Measurements from ENCODE around the gene SOX4. TPM values are rescaled to one million over a fixed set of nuclear protein-coding genes. Genes with fewer than 3 reads are reported as not detected.
"Not testable (repeated sequence)": the region's sequence is repeated elsewhere in the genome, so short reads cannot be mapped to it uniquely, and the experiment has no call there.

The SOX4 gene
- total RNA-seq (2014; rRNA removed; shearing (Covaris generic)): 25.8 and 28.4 TPM in 2 replicates
- 22.1 and 27.9 TPM in 2 replicates for polyA plus RNA-seq (2015; cell fraction: cytosol; rRNA removed)
- polyA plus RNA-seq (2015; cell fraction: nucleus; rRNA removed): 24.7 and 26.6 TPM in 2 replicates

DNA sequence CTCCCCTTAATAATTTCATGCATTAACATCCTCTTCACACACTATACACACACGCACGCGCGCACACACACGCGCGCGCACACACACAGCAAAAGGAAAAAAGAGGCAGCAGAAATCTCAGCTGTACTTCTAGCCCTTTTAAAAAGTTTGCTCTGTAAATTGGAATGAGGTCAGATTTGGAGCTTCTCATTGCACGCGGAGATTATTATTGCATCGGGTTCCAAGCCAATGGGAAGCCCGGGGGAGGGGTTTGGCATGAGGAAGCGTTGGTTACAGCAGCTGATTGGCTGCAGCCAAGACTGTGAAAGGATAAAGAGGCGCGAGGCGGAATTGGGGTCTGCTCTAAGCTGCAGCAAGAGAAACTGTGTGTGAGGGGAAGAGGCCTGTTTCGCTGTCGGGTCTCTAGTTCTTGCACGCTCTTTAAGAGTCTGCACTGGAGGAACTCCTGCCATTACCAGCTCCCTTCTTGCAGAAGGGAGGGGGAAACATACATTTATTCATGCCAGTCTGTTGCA is at the start of gene SOX4:
TSS of gene SOX4 (plus strand) at position 340 of the 515 bp plus-strand sequence. CDS start 784 bp downstream, outside the sequence.
- in situ Hi-C loops (cut with HindIII; ENCODE audit: low pct_unique_long_range_greater_than_20kb, low sequenced_read_pairs): no loop called here
- DNase-seq (ENCODE audit: low read depth, low spot score): peak; percentile 99

DNA sequence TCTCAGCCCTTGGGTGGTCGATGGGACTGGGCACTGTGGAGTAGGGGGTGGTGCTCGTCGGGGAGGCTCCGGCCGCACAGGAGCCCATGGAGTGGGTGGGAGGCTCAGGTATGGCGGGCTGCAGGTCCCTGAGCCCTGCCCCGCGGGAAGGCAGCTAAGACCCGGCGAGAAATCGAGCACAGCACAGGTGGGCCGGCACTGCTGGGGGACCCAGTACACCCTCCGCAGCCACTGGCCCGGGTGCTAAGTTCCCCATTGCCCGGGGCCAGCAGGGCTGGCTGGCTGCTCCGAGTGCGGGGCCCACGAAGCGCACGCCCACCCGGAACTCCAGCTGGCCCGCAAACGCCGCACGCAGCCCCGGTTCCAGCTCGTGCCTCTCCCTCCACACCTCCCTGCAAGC is 41.3 kb upstream of the SOX4 start:
- in situ Hi-C loops (cut with HindIII; ENCODE audit: low pct_unique_long_range_greater_than_20kb, low sequenced_read_pairs); DNase-seq (ENCODE audit: low read depth, low spot score): not testable (repeated sequence)

DNA sequence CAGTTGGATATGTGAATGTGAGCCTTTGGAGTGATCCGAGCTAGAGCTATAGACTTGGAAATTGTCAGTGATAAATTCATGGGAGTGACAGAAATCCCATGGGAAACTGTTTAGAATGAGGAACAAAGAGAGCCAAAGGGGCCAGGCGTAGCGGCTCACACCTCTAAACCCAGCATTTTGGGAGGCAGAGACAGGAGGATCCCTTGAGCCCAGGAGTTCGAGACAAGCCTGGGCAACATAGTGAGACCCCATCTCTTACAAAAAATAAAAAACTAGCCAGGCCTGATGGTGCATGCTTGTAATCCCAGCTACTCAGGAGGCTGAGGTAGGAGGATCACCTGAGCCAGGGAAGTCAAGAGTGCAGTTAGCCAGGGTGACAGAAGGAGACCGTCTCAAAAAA is 39.3 kb upstream of the SOX4 start:
- in situ Hi-C loops (cut with HindIII; ENCODE audit: low pct_unique_long_range_greater_than_20kb, low sequenced_read_pairs): no loop called here
- no peak for DNase-seq (ENCODE audit: low read depth, low spot score)

DNA sequence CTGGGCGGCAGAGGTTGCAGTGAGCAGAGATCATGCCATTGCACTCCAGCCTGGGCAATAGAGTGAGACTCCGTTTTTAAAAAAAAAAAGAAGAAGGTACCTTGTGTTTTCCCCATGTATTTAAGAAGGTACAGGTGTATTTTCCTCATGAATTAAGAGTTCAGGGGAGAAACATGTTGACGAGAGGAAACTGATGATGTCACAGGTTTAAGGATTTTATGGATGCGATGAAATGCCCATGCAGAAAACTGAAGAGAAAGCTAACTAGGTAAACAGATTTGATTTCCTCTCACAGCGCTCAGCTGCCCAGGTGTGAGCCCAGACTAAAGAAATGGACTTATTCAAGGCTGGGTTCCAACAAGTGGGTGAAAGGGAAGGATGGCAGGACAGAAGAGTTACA is 38.4 kb upstream of the SOX4 start:
- in situ Hi-C loops (cut with HindIII; ENCODE audit: low pct_unique_long_range_greater_than_20kb, low sequenced_read_pairs): no loop called here

DNA sequence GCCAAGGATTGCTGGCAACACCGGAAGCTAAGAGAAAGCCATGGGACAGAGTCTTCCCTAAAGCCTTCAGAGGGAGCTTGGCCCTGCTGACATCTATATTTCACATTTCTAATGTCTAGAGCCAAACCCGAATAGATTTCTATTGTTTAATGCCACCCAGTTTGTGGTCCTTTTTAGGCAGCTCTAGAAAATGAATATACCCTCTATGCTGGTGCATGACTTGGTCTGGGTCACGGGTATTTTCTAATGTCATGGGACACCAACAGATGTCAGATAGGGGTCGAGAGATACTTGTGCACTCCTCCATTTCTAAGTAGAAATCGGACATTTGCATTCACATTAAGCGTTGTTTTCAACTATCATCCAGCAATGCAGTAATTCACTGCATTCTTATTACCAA is 37.0 kb upstream of the SOX4 start:
- in situ Hi-C loops (cut with HindIII; ENCODE audit: low pct_unique_long_range_greater_than_20kb, low sequenced_read_pairs): no loop called here
- peak; percentile 65 for DNase-seq (ENCODE audit: low read depth, low spot score)

More for the DNA sequence above, 38.4 kb upstream of the SOX4 start:
- DNase-seq (ENCODE audit: low read depth, low spot score): no peak

DNA sequence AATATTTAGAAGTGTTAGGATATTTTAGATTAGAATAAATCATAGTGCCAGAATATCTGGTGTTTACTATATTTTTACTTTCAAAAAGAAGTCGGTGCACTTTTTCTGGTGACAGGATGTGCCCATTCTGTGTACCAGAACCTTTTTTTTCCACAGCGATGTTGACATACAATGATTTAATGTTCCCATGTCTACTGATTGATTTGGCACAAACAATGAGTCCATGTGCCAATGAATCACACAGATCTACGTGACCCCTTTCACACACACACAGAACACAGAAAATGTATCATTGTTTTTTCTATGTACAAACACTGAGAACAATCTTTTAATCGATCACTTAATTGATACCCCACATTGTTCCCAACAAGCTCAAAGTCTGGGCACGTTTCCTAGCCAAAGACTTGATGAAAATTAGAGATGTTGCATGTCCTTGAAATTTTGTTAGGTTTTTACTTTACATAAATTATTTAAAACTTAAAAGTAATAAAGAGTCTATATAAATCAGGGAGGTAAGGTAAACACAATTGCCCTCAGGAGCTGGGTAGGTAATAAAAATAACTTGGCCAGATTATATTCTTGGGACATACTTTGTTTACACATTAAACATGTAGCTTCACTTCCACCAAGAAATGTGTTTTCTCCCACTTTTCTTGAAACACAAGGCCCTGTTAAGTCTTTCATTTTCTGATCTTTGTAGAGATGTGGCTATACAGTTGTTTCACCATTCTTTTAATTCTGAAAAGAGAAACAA is 36.4 kb upstream of the SOX4 start:
- in situ Hi-C loops (cut with HindIII; ENCODE audit: low pct_unique_long_range_greater_than_20kb, low sequenced_read_pairs): no loop called here
- peak; percentile 51 for DNase-seq (ENCODE audit: low read depth, low spot score)

DNA sequence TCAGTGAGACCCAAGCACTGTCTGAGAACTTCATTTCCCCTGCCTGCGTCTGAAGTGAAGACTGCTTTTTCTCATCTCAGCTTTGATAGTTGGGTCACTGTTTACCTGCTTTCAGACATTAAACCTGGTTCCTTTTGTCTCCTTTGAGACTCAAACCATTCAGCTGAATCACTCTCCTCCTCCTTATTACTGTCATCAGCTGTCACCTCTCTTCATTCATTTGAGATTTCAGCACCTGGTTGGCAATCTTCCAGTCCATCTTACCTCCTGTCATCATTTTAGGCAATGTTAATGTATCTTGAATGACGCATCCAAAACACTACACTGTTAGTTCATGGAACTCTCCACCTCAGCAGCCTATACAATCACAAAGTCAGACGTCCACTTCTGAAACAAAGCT is 34.3 kb upstream of the SOX4 start:
- in situ Hi-C loops (cut with HindIII; ENCODE audit: low pct_unique_long_range_greater_than_20kb, low sequenced_read_pairs): no loop called here
- no peak for DNase-seq (ENCODE audit: low read depth, low spot score)

DNA sequence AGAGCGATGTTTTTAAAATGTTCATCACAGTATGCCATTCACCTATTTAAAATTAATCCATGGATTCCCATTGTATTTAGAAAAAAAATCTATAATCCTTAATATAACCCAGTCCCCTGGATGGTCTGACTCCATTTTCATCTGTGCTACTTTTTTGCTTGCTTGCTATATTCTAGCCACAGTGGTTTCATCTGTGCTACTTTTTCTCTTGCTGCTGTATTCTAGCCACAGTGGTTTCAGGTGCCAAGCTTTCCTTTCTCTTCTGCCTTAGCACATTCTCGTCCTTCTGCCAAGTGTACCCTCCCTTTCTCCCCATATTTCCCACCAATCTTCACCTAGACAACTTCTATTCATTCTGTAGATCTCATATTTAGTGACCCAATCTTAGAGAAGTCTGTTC is 33.3 kb upstream of the SOX4 start:
- no peak for DNase-seq (ENCODE audit: low read depth, low spot score)
- in situ Hi-C loops (cut with HindIII; ENCODE audit: low pct_unique_long_range_greater_than_20kb, low sequenced_read_pairs): no loop called here

DNA sequence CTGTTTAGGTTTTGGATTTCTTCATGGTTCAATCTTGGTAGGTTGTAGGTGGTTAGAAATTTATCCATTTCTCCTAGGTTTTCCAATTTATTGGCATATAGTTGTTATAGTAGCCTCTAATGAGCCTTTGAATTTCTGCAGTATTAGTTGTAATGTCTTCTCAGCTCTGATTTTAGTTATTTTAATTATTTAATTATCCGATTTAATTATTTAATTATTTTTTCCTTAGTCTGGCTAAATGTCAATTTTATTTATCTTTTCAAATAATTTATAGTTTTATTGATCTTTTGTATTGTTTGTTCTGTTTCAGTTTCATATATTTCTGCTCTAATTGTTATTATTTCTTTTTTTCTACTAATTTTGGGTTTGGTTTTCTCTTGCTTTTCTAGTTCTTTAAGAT is 28.1 kb upstream of the SOX4 start:
- in situ Hi-C loops (cut with HindIII; ENCODE audit: low pct_unique_long_range_greater_than_20kb, low sequenced_read_pairs): no loop called here
- DNase-seq (ENCODE audit: low read depth, low spot score): no peak

DNA sequence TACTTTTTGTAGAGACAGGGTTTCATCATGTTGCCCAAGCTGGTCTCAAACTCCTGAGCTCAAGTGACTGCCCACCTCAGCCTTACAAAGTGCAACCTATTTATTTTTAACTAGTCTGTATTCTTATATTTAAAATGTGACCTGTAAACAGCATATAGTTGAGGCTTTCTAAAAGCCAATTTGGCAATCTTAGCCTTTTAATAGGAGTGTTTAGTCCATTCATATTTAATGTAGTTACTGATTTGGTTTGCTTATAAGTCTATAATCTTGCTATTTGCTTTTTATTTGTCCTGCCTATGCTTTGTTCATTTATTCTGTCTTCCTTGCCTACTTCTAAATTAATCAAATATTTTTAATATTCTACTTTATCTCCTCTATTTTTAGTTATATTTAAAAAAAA is 15.0 kb upstream of the SOX4 start:
- no peak for DNase-seq (ENCODE audit: low read depth, low spot score)
- in situ Hi-C loops (cut with HindIII; ENCODE audit: low pct_unique_long_range_greater_than_20kb, low sequenced_read_pairs): no loop called here

DNA sequence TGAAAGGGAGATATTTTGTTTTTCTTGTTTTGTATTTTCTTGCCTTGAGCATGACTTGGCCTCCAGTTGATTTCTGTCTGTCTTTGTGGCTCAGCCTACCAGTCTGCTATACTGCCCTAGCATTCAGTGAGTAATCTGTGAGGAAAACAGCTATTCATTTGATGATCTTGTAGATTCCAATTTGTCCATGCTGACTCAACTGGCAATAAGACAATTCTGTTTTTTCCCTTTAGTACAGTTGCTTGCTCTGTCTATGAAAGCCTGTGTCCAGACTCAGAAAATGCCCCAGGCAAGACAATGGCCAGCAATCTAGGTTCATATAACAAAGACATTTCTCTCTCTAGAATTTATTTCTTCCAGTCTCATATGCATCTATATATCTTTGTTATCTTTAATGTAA is 10.9 kb upstream of the SOX4 start:
- DNase-seq (ENCODE audit: low read depth, low spot score): peak; percentile 83
- in situ Hi-C loops (cut with HindIII; ENCODE audit: low pct_unique_long_range_greater_than_20kb, low sequenced_read_pairs): no loop called here

DNA sequence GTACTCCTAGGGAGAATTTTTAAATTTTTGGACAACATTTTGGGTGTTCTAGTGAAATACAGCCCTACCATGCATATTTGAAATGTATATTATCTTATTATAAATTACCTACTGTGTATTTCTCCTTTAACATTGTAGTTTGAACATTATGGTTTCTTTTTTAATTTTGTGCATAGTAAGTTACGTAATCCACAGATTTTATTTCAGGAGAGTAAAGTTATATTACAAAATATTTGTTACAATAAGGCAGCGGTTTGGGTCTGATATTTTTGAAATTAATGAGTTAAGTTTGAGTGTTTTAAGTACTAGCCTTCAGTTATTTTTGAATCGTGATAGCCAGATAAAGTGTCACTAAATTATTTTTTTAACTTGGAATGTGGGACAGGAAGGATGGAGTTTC is 7.3 kb upstream of the SOX4 start:
- in situ Hi-C loops (cut with HindIII; ENCODE audit: low pct_unique_long_range_greater_than_20kb, low sequenced_read_pairs): no loop called here
- DNase-seq (ENCODE audit: low read depth, low spot score): no peak

DNA sequence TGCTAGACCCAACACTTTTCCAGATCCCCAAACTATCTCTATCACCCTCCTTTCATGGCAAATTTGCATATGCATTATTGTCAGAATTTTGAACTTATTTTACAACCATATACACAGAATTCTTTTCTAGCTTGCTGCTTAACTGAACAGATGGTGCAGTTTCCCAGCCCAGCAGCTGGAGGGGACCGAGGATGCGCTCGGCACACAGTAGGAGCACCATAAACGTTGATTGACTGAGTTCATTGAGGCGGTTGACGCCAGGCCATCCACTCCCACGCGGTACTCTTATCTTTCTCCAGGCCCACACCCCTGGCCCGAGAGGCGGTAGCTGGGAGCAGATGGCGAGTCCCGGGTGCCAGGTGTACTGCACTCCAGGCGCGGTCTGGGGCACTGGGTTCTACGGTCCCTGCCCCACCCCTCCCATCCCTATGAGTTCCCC is 6.8 kb upstream of the SOX4 start:
- in situ Hi-C loops (cut with HindIII; ENCODE audit: low pct_unique_long_range_greater_than_20kb, low sequenced_read_pairs): no loop called here
- no peak for DNase-seq (ENCODE audit: low read depth, low spot score)

DNA sequence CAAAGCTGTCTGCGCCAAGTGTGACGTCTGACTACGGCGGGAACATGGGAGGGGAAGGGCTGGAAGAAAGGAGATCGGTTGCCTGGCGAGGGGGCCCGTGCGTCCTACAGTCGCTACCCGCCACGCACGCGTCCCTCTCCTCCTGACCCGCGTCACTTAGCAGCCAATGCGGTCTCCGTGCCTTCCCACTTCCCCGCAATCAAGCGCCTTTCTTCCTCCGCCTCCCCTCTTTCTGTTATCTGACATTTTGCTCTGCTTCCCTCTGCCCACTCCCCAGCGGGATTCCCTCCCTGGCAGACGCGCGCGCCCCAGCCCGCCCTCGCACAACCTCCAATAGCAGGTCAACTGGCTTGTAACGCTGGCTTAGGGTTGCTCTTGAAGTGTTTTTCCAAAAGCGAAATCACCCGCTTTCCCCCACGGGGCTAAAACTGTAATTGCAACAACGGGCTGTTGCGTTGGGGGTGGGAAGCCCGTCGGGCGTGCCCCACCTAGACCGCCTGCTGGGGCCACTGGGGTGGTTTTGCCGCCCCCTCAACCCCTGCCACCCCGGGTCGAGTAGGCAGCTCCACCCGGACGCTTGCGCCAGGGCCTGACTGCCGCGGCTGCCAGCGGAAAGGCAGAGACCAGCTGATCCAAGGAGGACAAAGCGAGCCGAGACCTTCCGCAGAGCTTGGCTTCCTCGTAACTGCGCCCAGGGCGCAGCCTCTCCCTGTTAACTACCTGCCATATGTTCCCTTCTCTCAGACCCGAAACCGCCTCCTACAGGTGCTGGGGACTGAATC is 6.2 kb upstream of the SOX4 start:
- in situ Hi-C loops (cut with HindIII; ENCODE audit: low pct_unique_long_range_greater_than_20kb, low sequenced_read_pairs): no loop called here
- peak; percentile 78 for DNase-seq (ENCODE audit: low read depth, low spot score)

DNA sequence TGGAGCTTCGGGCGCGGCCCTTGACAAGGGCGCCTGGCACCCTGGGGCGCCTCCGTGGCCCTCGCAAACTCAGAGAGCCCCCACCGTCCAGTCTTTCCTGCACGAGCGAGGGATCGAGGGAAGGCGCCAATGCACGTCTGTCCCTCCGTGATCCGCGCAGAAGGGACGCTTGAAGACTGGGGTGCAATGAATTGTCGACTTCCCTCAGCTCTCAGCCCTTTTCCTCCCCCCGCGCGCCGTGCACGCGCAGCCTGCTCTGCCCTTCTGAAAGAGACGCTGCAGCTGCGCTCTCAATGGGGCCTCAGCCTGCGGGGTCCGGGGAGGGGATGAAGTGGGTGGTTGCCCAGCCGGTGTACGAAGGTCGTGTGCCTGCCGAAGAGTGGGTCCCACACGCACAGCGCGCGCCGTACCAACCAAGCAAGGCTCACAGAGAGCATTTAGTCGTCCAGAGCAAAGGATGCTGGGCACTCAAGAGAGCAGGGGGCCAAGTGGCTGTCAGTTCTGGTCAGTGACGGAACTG is 5.5 kb upstream of the SOX4 start:
- in situ Hi-C loops (cut with HindIII; ENCODE audit: low pct_unique_long_range_greater_than_20kb, low sequenced_read_pairs): no loop called here
- peak; percentile 66 for DNase-seq (ENCODE audit: low read depth, low spot score)

DNA sequence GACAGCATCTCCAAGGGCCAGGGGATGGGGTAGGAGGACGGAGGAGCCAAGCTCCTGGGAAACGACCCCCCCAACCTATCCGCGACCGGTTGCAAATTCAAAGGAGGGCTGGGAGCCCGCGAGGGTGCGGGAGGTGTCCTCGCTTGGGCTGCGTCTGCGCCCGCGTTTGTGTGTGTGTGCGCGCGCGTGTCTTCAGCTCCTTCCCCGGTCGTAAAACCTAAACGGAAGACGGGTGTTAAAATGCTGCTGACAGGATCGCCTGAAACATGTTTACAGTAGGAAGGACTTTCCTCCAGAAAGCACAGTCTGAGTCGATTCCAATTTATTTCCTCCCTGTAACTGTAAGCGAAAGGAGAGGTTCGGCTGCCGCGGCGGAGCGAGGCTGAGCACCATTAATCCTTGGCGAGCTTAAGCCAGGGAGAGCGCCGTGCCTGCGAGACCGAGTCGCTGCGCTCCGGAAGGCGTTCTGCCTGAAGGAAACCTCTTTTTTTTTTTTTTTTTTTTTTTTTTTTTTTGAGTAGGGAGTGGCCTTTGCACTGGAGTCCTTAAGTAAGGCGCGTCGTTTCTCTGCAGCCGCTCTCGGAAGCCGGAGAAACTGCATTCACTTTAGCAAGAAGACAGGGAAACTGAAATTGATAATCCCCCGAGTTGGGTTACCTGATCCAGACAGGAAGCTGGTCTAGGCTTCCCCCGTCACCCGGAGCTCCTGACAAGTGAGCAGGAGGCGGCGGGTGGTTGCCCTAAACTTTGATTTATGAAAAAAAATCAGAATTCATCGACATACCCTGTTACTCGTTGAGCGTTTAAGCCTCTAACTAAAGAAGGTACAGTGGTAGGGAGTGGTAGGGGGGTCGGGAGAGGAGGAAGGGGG is 4.8 kb upstream of the SOX4 start:
- in situ Hi-C loops (cut with HindIII; ENCODE audit: low pct_unique_long_range_greater_than_20kb, low sequenced_read_pairs): no loop called here
- peak; percentile 89 for DNase-seq (ENCODE audit: low read depth, low spot score)
